HT-29 (cell line): ENCODE results near the gene SLCO3A1. TPM values are rescaled to one million over a fixed set of nuclear protein-coding genes. Genes with fewer than 3 reads are reported as not detected.
A peak's percentile ranks its signal among the peaks of the same experiment; 100 is the strongest.

Experiments used
- DNase-seq: peaks from one replicate; pipeline ENCODE4 v3.0.0-alpha.2; 2015; ENCODE audit warnings: low spot score
- total RNA-seq: library from RNA; depleted of rRNA; stranded (reverse); fragments of >200 nt; shearing (Covaris generic); gene quantifications from 2 replicates; pipeline ENCODE4 v1.2.3, GENCODE V29; 2014

SLCO3A1 gene
- total RNA-seq, 1 experiment from 2014 or later, result 2.2 TPM

GRCh38 chr15:92097474-92098178 is 244.1 kb downstream of the SLCO3A1 start:
- DNase-seq, result peak; percentile 72

- no peak for DNase-seq
Measured at GRCh38 chr15:92098869-92099268, 245.4 kb downstream of the SLCO3A1 start.

- no peak for DNase-seq
Measured at GRCh38 chr15:92100301-92100700, 246.8 kb downstream of the SLCO3A1 start.

- no peak for DNase-seq
Measured at GRCh38 chr15:92100751-92101150, 247.2 kb downstream of the SLCO3A1 start.

GRCh38 chr15:92101708-92102394 is 248.3 kb downstream of the SLCO3A1 start:
- no peak for DNase-seq

GRCh38 chr15:92102395-92102755 is 248.9 kb downstream of the SLCO3A1 start:
- DNase-seq, result no peak

GRCh38 chr15:92104072-92104471 is 250.6 kb downstream of the SLCO3A1 start:
- no peak for DNase-seq

GRCh38 chr15:92105611-92106010 is 252.1 kb downstream of the SLCO3A1 start:
- no peak for DNase-seq

GRCh38 chr15:92107510-92107909 is 254.0 kb downstream of the SLCO3A1 start:
- DNase-seq, result no peak

GRCh38 chr15:92109191-92109873 is 255.8 kb downstream of the SLCO3A1 start:
- DNase-seq, result no peak

- DNase-seq, result no peak
Measured at GRCh38 chr15:92111291-92111690, 257.8 kb downstream of the SLCO3A1 start.

GRCh38 chr15:92111751-92112150 is 258.2 kb downstream of the SLCO3A1 start:
- DNase-seq, result no peak

- DNase-seq, result no peak
Measured at GRCh38 chr15:92112180-92112579, 258.7 kb downstream of the SLCO3A1 start.

- DNase-seq, result no peak
Measured at GRCh38 chr15:92112711-92113110, 259.2 kb downstream of the SLCO3A1 start.

GRCh38 chr15:92113832-92114231 is 260.3 kb downstream of the SLCO3A1 start:
- no peak for DNase-seq

GRCh38 chr15:92115834-92116233 is 262.3 kb downstream of the SLCO3A1 start:
- DNase-seq, result no peak

- DNase-seq, result no peak
Measured at GRCh38 chr15:92116330-92116729, 262.8 kb downstream of the SLCO3A1 start.

- no peak for DNase-seq
Measured at GRCh38 chr15:92117261-92117731, 263.8 kb downstream of the SLCO3A1 start.

GRCh38 chr15:92118162-92118935 is 264.8 kb downstream of the SLCO3A1 start:
- DNase-seq, result no peak

- DNase-seq, result no peak
Measured at GRCh38 chr15:92118936-92119325, 265.4 kb downstream of the SLCO3A1 start.

- no peak for DNase-seq
Measured at GRCh38 chr15:92120094-92120795, 266.7 kb downstream of the SLCO3A1 start.
